NCI-H2081 treated with DMSO at 0.1 percent for 48 hours (cell line): ENCODE measurements around the gene CALML4.
A peak's percentile ranks its signal among the peaks of the same experiment; 100 is the strongest.
"Not testable (repeated sequence)": the region's sequence is repeated elsewhere in the genome, so short reads cannot be mapped to it uniquely, and the experiment has no call there.

Experiments
- DNase-seq: peaks from one replicate; lab custom pipeline; 2025; lab: John Stamatoyannopoulos, UW

Gene CALML4

GRCh38 chr15:68190048-68190447, 15.1 kb downstream of the CALML4 start:
- DNase-seq: no peak

GRCh38 chr15:68188647-68189046, 16.5 kb downstream of the CALML4 start:
- no peak for DNase-seq

DNA sequence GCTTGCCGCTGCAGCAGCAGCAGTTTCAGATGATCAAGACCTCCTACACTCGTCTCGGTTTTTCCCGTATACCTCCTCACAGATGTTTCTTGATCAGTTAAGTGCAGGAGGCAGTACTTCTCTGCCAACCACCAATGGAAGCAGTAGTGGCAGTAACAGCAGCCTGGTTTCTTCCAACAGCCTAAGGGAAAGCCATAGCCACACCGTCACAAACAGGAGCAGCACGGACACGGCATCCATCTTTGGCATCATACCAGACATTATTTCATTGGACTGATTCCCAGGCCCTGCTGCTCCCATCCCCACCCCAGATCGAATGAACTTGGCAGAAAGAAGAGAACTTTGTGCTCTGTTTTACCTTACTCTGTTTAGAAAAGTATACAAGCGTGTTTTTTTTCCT, 17.6 kb downstream of the CALML4 start:
- DNase-seq: peak; percentile 65

- no peak for DNase-seq
Observed at GRCh38 chr15:68186671-68187397, 18.3 kb downstream of the CALML4 start.

- no peak for DNase-seq
Observed at GRCh38 chr15:68184616-68185480, 20.3 kb downstream of the CALML4 start.

DNA sequence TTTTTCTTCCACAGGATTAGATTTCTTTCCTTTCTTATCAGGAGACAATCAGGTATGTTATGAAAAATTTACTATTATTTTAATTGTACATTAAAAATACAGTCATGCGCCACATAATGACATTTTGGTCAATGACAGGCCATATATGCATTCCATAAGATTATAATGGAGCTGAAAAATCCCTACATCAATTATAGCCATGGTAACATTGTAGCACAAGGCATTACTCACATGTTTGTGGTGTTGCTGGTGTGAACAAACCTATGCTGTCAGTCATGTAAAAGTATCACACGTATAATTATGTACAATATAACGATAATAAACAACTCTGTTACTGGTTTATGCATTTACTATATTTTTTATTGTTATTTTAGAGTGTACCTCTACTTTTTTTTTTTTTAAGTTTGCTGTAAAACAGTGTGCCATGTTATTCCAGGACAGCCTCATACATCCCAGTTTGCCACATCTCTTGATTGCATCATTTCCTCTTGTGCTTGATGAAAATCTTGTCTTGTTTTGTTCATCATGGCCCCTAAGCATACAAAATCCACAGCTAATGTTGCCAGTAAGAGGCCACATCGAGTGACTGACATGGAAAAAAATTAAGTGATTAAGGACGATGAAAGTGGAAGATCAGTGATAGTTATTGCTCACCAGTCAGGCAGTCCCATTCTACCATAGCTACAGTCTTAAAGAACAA, 21.4 kb downstream of the CALML4 start:
- DNase-seq: no peak

GRCh38 chr15:68177742-68178141, 27.4 kb downstream of the CALML4 start:
- no peak for DNase-seq

GRCh38 chr15:68176601-68177000, 28.5 kb downstream of the CALML4 start:
- no peak for DNase-seq

DNA sequence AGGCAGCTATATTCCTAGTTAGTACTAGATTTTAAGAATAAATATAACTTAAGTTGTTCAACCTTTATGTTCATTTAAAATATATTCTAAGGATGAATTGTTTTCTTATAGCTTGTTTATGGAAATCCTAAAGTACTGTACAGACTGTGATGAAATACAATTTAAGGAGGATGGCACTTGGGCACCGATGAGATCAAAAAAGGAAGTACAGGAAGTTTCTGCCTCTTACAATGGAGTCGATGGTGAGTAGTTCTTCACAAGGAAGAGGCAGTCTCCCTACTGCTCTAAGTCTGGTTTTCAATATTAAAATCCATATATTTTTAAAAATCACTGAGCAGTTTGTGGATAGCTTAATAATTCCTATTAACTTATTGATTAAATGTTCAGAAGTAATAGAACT, 29.6 kb downstream of the CALML4 start:
- DNase-seq: no peak

DNA sequence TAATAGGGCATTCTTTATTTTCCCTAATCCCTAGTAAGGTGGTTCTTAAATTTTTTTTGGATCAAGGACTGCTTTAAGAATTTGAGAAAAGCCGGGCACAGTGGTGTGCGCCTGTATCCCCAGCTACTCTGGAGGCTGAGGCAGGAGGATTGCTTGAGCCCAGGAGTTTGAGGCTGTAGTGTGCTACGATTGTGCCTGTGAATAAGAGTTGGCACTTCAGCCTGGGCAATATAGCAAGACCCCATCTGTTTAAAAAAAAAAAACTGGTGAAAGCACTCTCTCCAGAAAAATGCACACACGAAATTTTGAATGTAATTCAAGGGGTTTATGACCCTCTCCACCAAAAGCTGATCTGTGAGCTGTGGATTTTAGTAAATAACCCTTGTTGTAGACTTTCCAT, 32.0 kb downstream of the CALML4 start:
- DNase-seq: no peak

- not testable (repeated sequence) for DNase-seq
Observed at GRCh38 chr15:68172037-68172436, 33.1 kb downstream of the CALML4 start.

GRCh38 chr15:68166847-68167246, 38.3 kb downstream of the CALML4 start:
- no peak for DNase-seq

DNA sequence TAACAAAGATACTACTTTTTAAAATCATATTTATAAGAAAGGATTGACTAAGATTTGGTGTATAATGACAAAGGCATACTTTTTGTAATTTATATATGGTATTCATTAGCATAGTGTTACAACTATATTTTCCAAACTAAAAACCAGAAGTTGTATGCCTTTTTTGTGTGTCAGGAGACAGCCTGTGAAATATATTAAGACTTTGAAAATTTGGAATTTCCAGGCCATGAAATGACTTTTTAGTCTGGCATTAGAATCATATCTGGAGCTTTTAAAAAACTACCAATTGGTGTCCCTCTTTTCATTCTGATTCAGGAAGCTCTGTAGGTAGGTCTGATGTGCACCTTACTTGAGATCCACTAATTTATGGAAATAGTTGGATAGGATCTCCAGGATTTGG, 41.9 kb downstream of the CALML4 start:
- DNase-seq: no peak

DNA sequence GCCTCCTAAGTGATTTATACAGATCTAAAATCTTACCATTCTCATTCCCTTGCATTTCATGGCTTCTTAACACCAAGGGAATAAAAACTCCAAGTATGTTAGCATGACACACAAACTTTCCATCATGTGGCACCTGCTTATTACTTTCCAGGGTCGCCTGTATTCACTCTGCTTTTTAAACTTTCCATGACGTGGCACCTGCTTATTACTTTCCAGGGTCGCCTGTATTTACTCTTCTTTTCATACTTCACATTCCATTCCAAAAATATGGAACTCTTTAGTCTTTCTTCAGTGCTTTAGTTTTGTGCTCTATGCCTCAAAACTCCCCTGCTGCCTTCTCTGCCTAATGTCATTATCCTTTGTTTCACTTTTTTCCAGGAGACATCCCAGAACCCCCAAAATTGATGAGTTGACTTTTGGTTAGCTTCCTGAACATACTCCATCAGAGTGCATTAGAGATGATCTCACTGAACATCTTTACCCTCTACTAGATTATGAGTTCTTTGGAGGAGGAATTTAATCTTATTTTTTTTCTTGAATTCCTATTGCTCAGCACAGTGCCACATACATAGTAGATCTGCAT, 47.0 kb downstream of the CALML4 start:
- no peak for DNase-seq

- no peak for DNase-seq
Observed at GRCh38 chr15:68157074-68157473, 48.1 kb downstream of the CALML4 start.

DNA sequence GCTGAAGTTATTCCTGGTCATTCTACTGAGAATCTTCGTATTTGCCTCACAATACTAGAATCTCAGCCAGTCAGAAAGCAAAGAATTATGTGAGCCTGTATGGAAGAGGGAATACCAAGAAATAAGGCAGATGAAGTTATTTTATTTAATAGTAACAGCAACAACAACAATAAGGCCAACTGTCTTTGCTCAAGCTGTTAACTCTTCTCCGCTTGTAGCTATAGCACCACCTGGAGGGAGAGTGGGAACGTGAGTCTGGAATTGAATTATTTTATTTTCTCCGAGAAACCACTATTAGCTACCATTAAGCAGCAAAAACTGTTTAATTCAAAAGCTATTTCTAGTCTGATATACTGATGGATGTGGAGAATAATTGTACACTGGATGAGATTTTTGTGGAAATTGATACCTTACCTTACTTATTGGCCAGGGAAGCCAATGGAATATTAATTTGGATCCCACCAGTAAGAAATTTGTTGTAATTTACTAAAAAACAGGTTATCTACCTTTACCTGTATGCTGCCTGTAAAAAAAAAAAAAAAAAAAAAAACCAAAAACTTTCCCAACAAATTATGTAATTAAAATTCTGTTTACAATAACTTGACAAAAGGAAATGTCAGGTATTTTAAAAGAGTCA, 50.1 kb downstream of the CALML4 start:
- no peak for DNase-seq

GRCh38 chr15:68152342-68152741, 52.8 kb downstream of the CALML4 start:
- DNase-seq: no peak

GRCh38 chr15:68151277-68151676, 53.9 kb downstream of the CALML4 start:
- DNase-seq: no peak

GRCh38 chr15:68150187-68150586, 54.9 kb downstream of the CALML4 start:
- DNase-seq: no peak

DNA sequence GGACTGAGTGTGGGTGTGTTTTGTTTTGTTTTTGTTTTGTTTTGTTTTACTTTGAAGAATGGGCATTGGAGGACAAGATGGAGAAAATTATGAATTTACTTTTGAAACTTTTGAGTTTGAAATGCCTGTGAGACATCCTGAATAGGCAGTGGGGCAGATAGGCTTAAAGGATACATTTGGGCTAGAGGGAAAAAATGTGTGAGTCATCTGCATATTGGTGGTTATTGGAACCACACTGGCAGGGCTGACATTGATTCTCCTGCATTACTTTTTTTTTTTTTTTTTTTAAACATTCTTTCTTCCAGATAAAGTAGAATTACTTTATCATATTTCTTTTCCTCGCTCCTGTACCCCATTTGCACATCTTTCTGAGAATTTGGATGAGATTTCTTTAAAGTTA, 56.1 kb downstream of the CALML4 start:
- DNase-seq: no peak

- no peak for DNase-seq
Observed at GRCh38 chr15:68148039-68148438, 57.1 kb downstream of the CALML4 start.

DNA sequence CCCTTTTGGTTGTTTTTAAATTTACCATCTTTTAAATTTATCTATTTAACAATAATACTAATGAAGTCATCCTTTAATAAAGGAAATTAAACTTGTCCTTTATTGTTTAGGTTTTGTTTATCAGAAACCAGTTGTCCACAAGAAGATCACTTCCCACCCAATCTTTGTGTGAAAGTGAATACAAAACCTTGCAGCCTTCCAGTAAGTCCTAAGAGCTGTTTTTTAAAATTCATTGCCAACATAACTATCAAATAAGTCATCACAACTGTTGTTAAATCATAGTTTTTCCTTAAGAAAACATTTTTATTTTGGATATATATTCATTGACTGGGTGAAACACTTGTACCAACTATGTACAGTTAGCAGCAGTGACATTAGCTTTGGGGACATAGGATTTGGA, 59.4 kb downstream of the CALML4 start:
- no peak for DNase-seq
